H1 (cell line): ENCODE data around the gene R3HDM2.

Experiments
- BCL11A ChIP-seq, 2 experiments: IDR thresholded peaks; one replicate each; pipeline ENCODE4 v1.6.1; 2011; ENCODE audit warnings: low read depth in 2 of 2, low read length in 2 of 2, mild to moderate bottlenecking in 2 of 2
- CEBPB ChIP-seq: IDR thresholded peaks from 2 replicates; pipeline ENCODE4 v1.6.1; 2012; ENCODE audit warnings: low read depth, low read length
- EZH2 ChIP-seq: fragments of 200-600 bp; sonication (generic); IDR thresholded peaks from 2 replicates; pipeline ENCODE4 v1.7.1; 2012; ENCODE audit warnings: low read depth, mild to moderate bottlenecking, moderate library complexity, low read length, inconsistent platforms; ENCODE audit not compliant: severe bottlenecking
- GABPA ChIP-seq: IDR thresholded peaks from 2 replicates; pipeline ENCODE4 v1.6.1; 2011; ENCODE audit warnings: mild to moderate bottlenecking, low read length, moderate library complexity, borderline replicate concordance; ENCODE audit not compliant: insufficient read depth
- TAF1 ChIP-seq: IDR thresholded peaks from 2 replicates; pipeline ENCODE4 v1.6.1; 2011; ENCODE audit warnings: mild to moderate bottlenecking, low read depth, low read length
- ZNF274 ChIP-seq: IDR thresholded peaks from 2 replicates; pipeline ENCODE4 v1.7.0; 2012; ENCODE audit warnings: low read length, borderline replicate concordance; ENCODE audit errors: extremely low read depth
- TF ChIP-seq, protein P1 (sequence below): IDR thresholded peaks from 2 replicates; pipeline ENCODE4 v1.6.1; 2012; ENCODE audit warnings: low read length, inconsistent platforms
- TF ChIP-seq, protein P2 (sequence below): fragments of 300-600 bp; sonication (generic); IDR thresholded peaks from 2 replicates; pipeline ENCODE4 v1.7.1; 2012; ENCODE audit warnings: low read length, moderate library complexity, mild to moderate bottlenecking, inconsistent platforms; ENCODE audit not compliant: insufficient replicate concordance
- TF ChIP-seq, protein P3 (sequence below), 3 experiments: IDR thresholded peaks; 1 replicate in 2 of 3; 2 replicates in 1 of 3; pipeline versions ENCODE4 v1.5.1 to v1.6.1; 2011; ENCODE audit warnings: low read length in 3 of 3, mild to moderate bottlenecking in 3 of 3, inconsistent platforms in 2 of 3, low read depth in 1 of 3, moderate library complexity in 1 of 3; ENCODE audit not compliant: insufficient read depth in 1 of 3; ENCODE audit errors: control extremely low read depth in 1 of 3

DNA sequence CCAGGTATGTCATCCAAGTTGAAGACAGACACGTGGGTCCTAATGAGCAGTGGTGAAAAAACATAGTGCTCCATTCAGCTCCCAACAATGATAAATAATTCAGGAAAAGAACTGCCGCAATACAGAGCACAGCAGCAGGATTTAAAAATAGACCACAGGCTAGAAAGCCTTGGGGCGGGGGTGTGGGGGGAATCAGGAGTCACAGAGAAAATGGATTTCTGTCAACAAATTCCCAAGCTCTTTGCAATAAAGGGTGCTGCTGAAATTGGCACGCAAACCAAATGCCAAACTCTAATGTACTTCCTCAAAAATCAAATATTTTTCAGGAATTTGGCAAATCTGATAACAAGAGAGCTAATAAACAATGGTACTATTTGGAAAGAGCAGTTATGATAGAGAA, 58.6 kb downstream of the R3HDM2 start:
- TF ChIP-seq ZNF274 (no peak), BCL11A (IDR thresholded peaks at IDR 0.05; ENCODE audit: low read depth in 2 of 2, low read length in 2 of 2) (no peak), CEBPB (no peak), TAF1 (no peak), EZH2 (no peak), GABPA (no peak)
- TF ChIP-seq, protein P1, sequence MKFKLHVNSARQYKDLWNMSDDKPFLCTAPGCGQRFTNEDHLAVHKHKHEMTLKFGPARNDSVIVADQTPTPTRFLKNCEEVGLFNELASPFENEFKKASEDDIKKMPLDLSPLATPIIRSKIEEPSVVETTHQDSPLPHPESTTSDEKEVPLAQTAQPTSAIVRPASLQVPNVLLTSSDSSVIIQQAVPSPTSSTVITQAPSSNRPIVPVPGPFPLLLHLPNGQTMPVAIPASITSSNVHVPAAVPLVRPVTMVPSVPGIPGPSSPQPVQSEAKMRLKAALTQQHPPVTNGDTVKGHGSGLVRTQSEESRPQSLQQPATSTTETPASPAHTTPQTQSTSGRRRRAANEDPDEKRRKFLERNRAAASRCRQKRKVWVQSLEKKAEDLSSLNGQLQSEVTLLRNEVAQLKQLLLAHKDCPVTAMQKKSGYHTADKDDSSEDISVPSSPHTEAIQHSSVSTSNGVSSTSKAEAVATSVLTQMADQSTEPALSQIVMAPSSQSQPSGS: no peak
- TF ChIP-seq, protein P2, sequence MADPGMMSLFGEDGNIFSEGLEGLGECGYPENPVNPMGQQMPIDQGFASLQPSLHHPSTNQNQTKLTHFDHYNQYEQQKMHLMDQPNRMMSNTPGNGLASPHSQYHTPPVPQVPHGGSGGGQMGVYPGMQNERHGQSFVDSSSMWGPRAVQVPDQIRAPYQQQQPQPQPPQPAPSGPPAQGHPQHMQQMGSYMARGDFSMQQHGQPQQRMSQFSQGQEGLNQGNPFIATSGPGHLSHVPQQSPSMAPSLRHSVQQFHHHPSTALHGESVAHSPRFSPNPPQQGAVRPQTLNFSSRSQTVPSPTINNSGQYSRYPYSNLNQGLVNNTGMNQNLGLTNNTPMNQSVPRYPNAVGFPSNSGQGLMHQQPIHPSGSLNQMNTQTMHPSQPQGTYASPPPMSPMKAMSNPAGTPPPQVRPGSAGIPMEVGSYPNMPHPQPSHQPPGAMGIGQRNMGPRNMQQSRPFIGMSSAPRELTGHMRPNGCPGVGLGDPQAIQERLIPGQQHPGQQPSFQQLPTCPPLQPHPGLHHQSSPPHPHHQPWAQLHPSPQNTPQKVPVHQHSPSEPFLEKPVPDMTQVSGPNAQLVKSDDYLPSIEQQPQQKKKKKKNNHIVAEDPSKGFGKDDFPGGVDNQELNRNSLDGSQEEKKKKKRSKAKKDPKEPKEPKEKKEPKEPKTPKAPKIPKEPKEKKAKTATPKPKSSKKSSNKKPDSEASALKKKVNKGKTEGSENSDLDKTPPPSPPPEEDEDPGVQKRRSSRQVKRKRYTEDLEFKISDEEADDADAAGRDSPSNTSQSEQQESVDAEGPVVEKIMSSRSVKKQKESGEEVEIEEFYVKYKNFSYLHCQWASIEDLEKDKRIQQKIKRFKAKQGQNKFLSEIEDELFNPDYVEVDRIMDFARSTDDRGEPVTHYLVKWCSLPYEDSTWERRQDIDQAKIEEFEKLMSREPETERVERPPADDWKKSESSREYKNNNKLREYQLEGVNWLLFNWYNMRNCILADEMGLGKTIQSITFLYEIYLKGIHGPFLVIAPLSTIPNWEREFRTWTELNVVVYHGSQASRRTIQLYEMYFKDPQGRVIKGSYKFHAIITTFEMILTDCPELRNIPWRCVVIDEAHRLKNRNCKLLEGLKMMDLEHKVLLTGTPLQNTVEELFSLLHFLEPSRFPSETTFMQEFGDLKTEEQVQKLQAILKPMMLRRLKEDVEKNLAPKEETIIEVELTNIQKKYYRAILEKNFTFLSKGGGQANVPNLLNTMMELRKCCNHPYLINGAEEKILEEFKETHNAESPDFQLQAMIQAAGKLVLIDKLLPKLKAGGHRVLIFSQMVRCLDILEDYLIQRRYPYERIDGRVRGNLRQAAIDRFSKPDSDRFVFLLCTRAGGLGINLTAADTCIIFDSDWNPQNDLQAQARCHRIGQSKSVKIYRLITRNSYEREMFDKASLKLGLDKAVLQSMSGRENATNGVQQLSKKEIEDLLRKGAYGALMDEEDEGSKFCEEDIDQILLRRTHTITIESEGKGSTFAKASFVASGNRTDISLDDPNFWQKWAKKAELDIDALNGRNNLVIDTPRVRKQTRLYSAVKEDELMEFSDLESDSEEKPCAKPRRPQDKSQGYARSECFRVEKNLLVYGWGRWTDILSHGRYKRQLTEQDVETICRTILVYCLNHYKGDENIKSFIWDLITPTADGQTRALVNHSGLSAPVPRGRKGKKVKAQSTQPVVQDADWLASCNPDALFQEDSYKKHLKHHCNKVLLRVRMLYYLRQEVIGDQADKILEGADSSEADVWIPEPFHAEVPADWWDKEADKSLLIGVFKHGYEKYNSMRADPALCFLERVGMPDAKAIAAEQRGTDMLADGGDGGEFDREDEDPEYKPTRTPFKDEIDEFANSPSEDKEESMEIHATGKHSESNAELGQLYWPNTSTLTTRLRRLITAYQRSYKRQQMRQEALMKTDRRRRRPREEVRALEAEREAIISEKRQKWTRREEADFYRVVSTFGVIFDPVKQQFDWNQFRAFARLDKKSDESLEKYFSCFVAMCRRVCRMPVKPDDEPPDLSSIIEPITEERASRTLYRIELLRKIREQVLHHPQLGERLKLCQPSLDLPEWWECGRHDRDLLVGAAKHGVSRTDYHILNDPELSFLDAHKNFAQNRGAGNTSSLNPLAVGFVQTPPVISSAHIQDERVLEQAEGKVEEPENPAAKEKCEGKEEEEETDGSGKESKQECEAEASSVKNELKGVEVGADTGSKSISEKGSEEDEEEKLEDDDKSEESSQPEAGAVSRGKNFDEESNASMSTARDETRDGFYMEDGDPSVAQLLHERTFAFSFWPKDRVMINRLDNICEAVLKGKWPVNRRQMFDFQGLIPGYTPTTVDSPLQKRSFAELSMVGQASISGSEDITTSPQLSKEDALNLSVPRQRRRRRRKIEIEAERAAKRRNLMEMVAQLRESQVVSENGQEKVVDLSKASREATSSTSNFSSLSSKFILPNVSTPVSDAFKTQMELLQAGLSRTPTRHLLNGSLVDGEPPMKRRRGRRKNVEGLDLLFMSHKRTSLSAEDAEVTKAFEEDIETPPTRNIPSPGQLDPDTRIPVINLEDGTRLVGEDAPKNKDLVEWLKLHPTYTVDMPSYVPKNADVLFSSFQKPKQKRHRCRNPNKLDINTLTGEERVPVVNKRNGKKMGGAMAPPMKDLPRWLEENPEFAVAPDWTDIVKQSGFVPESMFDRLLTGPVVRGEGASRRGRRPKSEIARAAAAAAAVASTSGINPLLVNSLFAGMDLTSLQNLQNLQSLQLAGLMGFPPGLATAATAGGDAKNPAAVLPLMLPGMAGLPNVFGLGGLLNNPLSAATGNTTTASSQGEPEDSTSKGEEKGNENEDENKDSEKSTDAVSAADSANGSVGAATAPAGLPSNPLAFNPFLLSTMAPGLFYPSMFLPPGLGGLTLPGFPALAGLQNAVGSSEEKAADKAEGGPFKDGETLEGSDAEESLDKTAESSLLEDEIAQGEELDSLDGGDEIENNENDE: no peak
- TF ChIP-seq, protein P3, sequence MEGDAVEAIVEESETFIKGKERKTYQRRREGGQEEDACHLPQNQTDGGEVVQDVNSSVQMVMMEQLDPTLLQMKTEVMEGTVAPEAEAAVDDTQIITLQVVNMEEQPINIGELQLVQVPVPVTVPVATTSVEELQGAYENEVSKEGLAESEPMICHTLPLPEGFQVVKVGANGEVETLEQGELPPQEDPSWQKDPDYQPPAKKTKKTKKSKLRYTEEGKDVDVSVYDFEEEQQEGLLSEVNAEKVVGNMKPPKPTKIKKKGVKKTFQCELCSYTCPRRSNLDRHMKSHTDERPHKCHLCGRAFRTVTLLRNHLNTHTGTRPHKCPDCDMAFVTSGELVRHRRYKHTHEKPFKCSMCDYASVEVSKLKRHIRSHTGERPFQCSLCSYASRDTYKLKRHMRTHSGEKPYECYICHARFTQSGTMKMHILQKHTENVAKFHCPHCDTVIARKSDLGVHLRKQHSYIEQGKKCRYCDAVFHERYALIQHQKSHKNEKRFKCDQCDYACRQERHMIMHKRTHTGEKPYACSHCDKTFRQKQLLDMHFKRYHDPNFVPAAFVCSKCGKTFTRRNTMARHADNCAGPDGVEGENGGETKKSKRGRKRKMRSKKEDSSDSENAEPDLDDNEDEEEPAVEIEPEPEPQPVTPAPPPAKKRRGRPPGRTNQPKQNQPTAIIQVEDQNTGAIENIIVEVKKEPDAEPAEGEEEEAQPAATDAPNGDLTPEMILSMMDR (IDR thresholded peaks at IDR 0.05; ENCODE audit: control extremely low read depth in 1 of 3, insufficient read depth in 1 of 3, low read depth in 1 of 3, low read length in 3 of 3): no peak
